Breast epithelium (tissue), 3 donors: ENCODE measurements around the gene FXYD7.

Experiments used
- POLR2A ChIP-seq: fragments of 450-650 bp; IDR thresholded peaks from one replicate; pipeline ENCODE4 v1.6.1; 2016; ENCODE audit warnings: antibody characterized with exemption, mild to moderate bottlenecking, moderate library complexity
- TF ChIP-seq, protein P1 (sequence below), 3 donors: fragments of 450-650 bp; IDR thresholded peaks; one replicate each; pipeline ENCODE4 v1.5.1; 2016 to 2017; ENCODE audit warnings: antibody characterized with exemption in 3 of 3, mild to moderate bottlenecking in 3 of 3, moderate library complexity in 3 of 3

DNA sequence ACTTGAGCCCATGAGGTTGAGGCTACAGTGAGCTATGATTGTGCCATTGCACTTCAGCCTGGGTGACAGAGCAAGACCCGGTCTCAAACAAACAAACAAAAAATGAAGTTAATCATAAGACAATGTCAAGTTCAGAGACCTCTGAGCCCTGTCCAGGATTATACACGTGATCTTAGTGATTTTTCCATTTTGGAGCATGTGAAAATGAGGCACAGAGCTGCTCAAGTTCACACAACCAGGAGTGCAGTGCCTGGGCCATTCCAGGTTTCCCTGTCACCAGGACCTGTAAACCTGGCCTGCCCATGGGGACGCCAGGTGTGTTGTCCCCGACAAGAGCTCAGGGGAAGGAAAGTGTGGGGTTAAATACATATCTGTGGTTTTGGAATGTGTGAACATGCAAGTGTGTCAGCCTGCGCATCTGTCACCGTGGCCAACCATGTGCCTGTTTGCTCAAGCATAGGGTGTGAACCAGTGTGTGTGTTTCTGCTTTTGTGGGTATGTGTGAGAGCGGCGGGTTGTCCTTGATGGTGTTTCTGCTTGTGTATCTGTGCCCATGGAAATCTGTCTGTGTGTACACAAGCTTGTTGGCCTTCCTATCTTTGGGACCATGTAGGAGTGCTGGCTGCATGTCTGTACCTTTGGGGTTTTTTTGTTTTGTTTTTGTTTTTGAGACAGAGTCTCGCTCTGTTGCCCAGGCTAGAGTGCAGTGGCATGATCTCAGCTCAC, 5.9 kb upstream of the FXYD7 start:
- TF ChIP-seq, protein P1, sequence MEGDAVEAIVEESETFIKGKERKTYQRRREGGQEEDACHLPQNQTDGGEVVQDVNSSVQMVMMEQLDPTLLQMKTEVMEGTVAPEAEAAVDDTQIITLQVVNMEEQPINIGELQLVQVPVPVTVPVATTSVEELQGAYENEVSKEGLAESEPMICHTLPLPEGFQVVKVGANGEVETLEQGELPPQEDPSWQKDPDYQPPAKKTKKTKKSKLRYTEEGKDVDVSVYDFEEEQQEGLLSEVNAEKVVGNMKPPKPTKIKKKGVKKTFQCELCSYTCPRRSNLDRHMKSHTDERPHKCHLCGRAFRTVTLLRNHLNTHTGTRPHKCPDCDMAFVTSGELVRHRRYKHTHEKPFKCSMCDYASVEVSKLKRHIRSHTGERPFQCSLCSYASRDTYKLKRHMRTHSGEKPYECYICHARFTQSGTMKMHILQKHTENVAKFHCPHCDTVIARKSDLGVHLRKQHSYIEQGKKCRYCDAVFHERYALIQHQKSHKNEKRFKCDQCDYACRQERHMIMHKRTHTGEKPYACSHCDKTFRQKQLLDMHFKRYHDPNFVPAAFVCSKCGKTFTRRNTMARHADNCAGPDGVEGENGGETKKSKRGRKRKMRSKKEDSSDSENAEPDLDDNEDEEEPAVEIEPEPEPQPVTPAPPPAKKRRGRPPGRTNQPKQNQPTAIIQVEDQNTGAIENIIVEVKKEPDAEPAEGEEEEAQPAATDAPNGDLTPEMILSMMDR (IDR thresholded peaks at IDR 0.05): no peak
- TF ChIP-seq POLR2A: no peak
